ENCODE results near the gene CLCNKB. TPM values are rescaled to one million over a fixed set of nuclear protein-coding genes. Genes with fewer than 3 reads are reported as not detected.

Gene CLCNKB
- total RNA-seq, 1 experiment from 2014 or later: 1.1 TPM

DNA sequence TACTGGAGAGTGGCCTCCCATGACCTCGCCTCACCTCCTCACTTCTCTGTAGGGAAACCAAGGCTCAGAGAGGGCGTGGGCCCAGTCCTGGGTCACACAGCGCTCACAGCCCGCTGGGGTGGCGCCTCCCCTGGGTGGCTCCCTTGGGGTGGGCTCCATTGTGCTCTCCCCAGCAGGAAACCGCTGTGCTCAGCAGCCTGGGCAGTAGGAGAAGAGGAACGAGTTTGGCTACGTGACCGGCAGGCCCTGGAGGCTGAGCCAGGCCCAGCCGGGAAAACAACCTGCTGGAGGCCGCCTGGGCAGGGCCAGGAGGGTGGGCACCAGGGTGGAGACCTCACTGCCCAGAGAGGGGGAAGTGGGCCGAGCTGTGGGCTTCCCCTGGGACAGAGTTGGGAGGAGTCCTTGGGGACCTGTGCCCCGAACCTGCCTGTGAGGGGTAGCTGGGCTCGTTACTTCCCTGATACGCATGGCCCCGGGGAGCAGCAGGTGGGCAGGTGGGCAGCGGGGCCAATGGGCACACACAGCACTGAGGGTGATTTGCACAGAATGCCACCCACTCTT, 44.8 kb downstream of the CLCNKB start:
- no peaks in the 10 kb centered on the region for H3K27me3 ChIP-seq (ENCODE audit: insufficient read depth, low read depth)
- no peaks in the 10 kb centered on the region for H3K79me2 ChIP-seq (ENCODE audit: low read depth)
- H3F3A ChIP-seq (ENCODE audit: insufficient read depth, low read depth): peaks cover 30% of the 10 kb centered on the region
- POLR2A ChIA-PET (ENCODE audit: unreplicated experiment): interaction anchor here (0.6 to 1.0 kb wide), 2 partner anchors 55 to 651 kb away, joined by 3 to 5 read pairs; no protein-coding TSS in a partner anchor
- no peak for TF ChIP-seq EZH2 (IDR thresholded peaks at IDR 0.05; ENCODE audit: low read depth)
- TF ChIP-seq, protein P1, sequence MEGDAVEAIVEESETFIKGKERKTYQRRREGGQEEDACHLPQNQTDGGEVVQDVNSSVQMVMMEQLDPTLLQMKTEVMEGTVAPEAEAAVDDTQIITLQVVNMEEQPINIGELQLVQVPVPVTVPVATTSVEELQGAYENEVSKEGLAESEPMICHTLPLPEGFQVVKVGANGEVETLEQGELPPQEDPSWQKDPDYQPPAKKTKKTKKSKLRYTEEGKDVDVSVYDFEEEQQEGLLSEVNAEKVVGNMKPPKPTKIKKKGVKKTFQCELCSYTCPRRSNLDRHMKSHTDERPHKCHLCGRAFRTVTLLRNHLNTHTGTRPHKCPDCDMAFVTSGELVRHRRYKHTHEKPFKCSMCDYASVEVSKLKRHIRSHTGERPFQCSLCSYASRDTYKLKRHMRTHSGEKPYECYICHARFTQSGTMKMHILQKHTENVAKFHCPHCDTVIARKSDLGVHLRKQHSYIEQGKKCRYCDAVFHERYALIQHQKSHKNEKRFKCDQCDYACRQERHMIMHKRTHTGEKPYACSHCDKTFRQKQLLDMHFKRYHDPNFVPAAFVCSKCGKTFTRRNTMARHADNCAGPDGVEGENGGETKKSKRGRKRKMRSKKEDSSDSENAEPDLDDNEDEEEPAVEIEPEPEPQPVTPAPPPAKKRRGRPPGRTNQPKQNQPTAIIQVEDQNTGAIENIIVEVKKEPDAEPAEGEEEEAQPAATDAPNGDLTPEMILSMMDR (conservative IDR thresholded peaks at IDR 0.05): no peak
- DNase-seq: peak; percentile 75 to 88
- CTCF ChIA-PET: no interaction called here
- H4K20me1 ChIP-seq (ENCODE audit: insufficient read depth): no peaks in the 10 kb centered on the region
- H3K4me2 ChIP-seq: peak overlapping the region; percentile 81
- peaks cover 83% of the 10 kb centered on the region for H3K4me1 ChIP-seq (replicated peaks; ENCODE audit: insufficient read depth)
- H3K36me3 ChIP-seq (ENCODE audit: low read depth): no peaks in the 10 kb centered on the region
- peak overlapping the region; percentile 45; the same call in 1 of the 2 replicates for H3K4me3 ChIP-seq
- H3K27ac ChIP-seq: peak overlapping the region; percentile 95
- BruUV-seq (replicated peaks): TSS peak; percentile 63
- H2AFZ ChIP-seq: peak overlapping the region; percentile 64; the same call in 1 of the 2 replicates
- intact Hi-C loops (cut with micrococcal nuclease; ENCODE audit: unreplicated experiment): loop anchor here (1.0 to 2.0 kb wide), 2 partner anchors 32 to 55 kb away; no protein-coding TSS in a partner anchor
- H3K9me3 ChIP-seq (ENCODE audit: insufficient read depth, low read depth): no peaks in the 10 kb centered on the region
- H3K9me2 ChIP-seq (ENCODE audit: insufficient read depth): no peaks in the 10 kb centered on the region

DNA sequence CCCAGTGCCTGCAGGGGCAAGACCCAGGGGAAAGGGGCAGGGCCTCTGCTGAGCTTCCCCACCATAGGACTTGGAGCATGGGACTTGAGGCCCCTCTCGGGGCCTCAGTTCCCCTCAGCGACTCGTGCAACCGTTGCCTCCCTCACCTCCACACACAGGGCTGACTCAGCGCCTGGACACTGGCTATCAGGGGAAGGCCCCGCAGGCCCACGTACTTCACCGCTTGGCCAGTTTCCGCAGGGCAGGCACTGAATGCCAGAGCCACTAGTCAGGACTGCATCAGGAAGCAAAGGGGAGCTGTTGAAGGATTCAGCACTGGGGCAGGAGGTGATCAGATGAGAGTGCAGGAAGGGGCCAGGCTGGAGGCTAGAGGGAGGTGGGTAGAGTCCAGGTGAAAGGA, 45.4 kb downstream of the CLCNKB start:
- no peaks in the 10 kb centered on the region for H3K27me3 ChIP-seq (ENCODE audit: insufficient read depth, low read depth)
- H3K4me3 ChIP-seq: peak overlapping the region; percentile 45; the same call in 1 of the 2 replicates
- CTCF ChIA-PET: interaction anchor here (0.6 kb wide), 1 partner anchor 22 kb away, joined by 5 read pairs; no protein-coding TSS in a partner anchor
- peaks cover 30% of the 10 kb centered on the region for H3F3A ChIP-seq (ENCODE audit: insufficient read depth, low read depth)
- H3K9me2 ChIP-seq (ENCODE audit: insufficient read depth): no peaks in the 10 kb centered on the region
- H3K27ac ChIP-seq: peak overlapping the region; percentile 95
- H3K36me3 ChIP-seq (ENCODE audit: low read depth): no peaks in the 10 kb centered on the region
- TF ChIP-seq, protein P1 (conservative IDR thresholded peaks at IDR 0.05): no peak
- no peak for TF ChIP-seq EZH2 (IDR thresholded peaks at IDR 0.05; ENCODE audit: low read depth)
- peaks cover 83% of the 10 kb centered on the region for H3K4me1 ChIP-seq (replicated peaks; ENCODE audit: insufficient read depth)
- H3K4me2 ChIP-seq: peak overlapping the region; percentile 81
- peak; percentile 87 to 97 for DNase-seq
- H3K79me2 ChIP-seq (ENCODE audit: low read depth): no peaks in the 10 kb centered on the region
- H2AFZ ChIP-seq: peak overlapping the region; percentile 64; the same call in 1 of the 2 replicates
- BruUV-seq (replicated peaks): no TSS peak
- POLR2A ChIA-PET (ENCODE audit: unreplicated experiment): interaction anchor here (0.7 to 1.0 kb wide), 2 partner anchors 55 to 100 kb away, joined by 4 to 5 read pairs; no protein-coding TSS in a partner anchor
- intact Hi-C loops (cut with micrococcal nuclease; ENCODE audit: unreplicated experiment): loop anchor here (1.0 to 2.0 kb wide), 2 partner anchors 32 to 54 kb away; no protein-coding TSS in a partner anchor
- no peaks in the 10 kb centered on the region for H3K9me3 ChIP-seq (ENCODE audit: insufficient read depth, low read depth)
- H4K20me1 ChIP-seq (ENCODE audit: insufficient read depth): no peaks in the 10 kb centered on the region

DNA sequence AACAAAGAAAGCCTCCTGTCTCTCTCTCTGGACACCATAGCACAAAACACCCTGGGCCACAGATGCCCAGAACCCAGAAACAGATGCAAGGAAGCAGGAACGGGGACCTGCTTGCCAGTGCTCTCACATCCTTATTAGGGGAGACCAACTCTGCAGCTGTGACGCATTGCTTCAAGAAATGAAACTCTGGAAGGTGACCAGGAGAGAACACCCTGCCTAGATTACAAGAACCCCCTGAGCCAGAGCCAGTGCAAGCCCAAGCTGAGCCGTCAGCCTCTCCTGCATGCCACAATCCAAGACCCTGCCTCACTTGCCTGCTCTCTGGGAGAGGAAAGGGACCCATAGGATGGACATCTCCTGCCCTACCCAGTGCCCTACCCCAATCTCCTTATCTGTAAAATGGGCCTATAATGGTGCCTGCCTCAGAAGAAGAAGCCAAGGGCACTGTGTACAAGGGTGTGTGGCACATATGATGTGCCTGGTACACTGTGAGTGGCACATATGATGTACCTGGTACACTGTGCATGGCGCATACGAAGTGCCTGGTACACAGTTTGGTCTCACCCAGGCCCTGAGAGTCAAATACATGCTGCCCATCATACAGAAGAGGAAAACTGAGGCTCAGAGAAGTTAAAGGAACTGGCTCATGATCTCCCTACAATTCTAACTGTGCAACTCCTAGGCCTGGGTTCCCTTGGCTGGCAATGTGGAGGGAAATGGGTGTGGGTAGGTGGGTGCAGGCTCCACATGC, 46.7 kb downstream of the CLCNKB start:
- ChIA-PET POLR2A (ENCODE audit: unreplicated experiment) (interaction anchor here (0.8 kb wide), 1 partner anchor 182 kb away, joined by 6 read pairs; no protein-coding TSS in a partner anchor), CTCF (no interaction called here)

More for the DNA sequence above, 46.7 kb downstream of the CLCNKB start:
- Histone ChIP-seq H3K4me1 (replicated peaks; ENCODE audit: insufficient read depth) (peaks cover 80% of the 10 kb centered on the region), H3K36me3 (ENCODE audit: low read depth) (no peaks in the 10 kb centered on the region), H3K4me3 (no peak overlapping the region), H3K9me2 (ENCODE audit: insufficient read depth) (no peaks in the 10 kb centered on the region), H2AFZ (no peak overlapping the region), H4K20me1 (ENCODE audit: insufficient read depth) (no peaks in the 10 kb centered on the region), H3F3A (ENCODE audit: insufficient read depth, low read depth) (peaks cover 30% of the 10 kb centered on the region), H3K27me3 (ENCODE audit: insufficient read depth, low read depth) (no peaks in the 10 kb centered on the region), H3K79me2 (ENCODE audit: low read depth) (no peaks in the 10 kb centered on the region), H3K4me2 (peak overlapping the region; percentile 81), H3K9me3 (ENCODE audit: insufficient read depth, low read depth) (no peaks in the 10 kb centered on the region), H3K27ac (peak overlapping the region; percentile 95)
- intact Hi-C loops (cut with micrococcal nuclease; ENCODE audit: unreplicated experiment): no loop called here
- no peak for TF ChIP-seq EZH2 (IDR thresholded peaks at IDR 0.05; ENCODE audit: low read depth)
- TF ChIP-seq, protein P1 (conservative IDR thresholded peaks at IDR 0.05): no peak
- BruUV-seq (replicated peaks): no TSS peak
- no peak for DNase-seq

All from PC-9 (cell line).